Measurements from ENCODE around the gene BMP6. TPM values are rescaled to one million over a fixed set of nuclear protein-coding genes. Genes with fewer than 3 reads are reported as not detected.

Gene BMP6
- total and polyA plus RNA-seq, 3 experiments from 2014 or later, result not detected

DNA sequence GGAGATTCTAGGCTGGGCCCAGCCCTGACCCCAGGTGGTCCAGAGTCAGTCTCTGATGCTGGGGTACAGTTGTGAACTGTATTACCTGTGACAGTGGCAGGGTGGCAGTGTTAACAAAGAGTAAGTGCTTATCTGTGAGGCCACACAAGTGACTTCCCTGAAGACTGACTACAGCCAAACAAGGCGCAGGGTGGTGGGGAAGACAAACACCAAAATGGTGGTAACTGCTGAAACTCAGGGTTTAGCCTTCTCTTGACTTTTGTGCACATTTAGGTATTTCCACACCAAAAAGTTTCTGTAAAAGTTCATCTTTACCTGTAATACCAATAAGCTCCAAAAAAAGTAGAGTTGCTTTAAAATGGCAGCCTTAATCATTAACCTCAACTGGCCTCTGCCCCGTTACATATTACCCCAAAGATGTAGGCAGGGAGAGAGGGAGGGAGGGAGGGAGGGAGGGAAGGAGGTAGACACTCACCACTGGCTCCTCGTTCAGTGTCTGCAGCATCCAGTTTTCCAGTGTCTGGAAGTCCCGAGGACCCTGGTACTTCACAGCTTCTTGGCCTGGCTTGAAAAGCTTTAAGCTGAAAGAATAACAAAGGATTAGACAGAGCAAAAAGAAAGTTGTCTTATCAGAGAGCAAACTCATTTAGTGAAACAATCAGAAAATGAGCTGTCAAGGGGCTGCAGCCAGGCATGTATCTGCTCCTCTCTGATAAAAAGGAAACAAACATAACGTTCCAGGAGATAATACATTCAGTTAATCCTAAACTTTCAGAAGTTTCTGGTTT, 173.4 kb downstream of the BMP6 start:
- CTCF ChIA-PET, result interaction anchor here (0.9 kb wide), 1 partner anchor 320 kb away, joined by 4 read pairs; no protein-coding TSS in a partner anchor
- no peaks in the 10 kb centered on the region for H3K9me3 Mint-ChIP-seq
- peaks cover 0 to 2% of the 10 kb centered on the region in 2 donors for H3K27me3 Mint-ChIP-seq
- no peak overlapping the region for H3K27ac ChIP-seq (ENCODE audit: low read depth, low read length)
- H3K4me1 Mint-ChIP-seq, result no peaks in the 10 kb centered on the region
- H3K4me3 Mint-ChIP-seq, result no peak overlapping the region
- POLR2A ChIA-PET, result no interaction called here
- DNase-seq, result no peak
- H3K4me3 ChIP-seq (ENCODE audit: low read length), result no peak overlapping the region
- no peak overlapping the region for H3K27ac Mint-ChIP-seq
- H3K36me3 ChIP-seq (ENCODE audit: insufficient read depth, low read length), result peaks cover 15% of the 10 kb centered on the region
- no peaks in the 10 kb centered on the region for H3K9me3 ChIP-seq (ENCODE audit: low read length)
- no peaks in the 10 kb centered on the region for H3K27me3 ChIP-seq (ENCODE audit: insufficient read depth, low read length, poor library complexity, severe bottlenecking)
- peaks cover 0 to 90% (median 28%) of the 10 kb centered on the region in 3 donors for H3K36me3 Mint-ChIP-seq
- no peaks in the 10 kb centered on the region for H3K4me1 ChIP-seq (ENCODE audit: insufficient read depth, low read length)

DNA sequence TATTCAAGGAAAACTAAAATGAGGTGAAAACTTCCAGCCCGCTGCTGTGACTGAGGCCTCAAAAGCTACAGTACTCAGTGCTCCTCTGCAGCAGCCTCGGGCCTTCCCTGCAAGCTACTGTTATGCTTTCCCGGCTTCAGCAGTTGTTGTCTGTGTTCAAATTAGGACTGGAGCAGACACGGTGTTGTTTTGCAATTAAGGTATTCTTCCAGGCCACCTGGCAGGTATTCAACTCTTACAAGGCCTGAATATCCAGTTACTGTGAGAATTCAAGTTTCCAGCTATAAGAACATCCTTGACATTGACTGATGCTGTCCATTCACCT, 174.0 kb downstream of the BMP6 start:
- Histone ChIP-seq H3K4me3 (ENCODE audit: low read length) (no peak overlapping the region), H3K4me1 (ENCODE audit: insufficient read depth, low read length) (no peaks in the 10 kb centered on the region), H3K27me3 (ENCODE audit: insufficient read depth, low read length, poor library complexity, severe bottlenecking) (no peaks in the 10 kb centered on the region), H3K36me3 (ENCODE audit: insufficient read depth, low read length) (peaks cover 15% of the 10 kb centered on the region), H3K27ac (ENCODE audit: low read depth, low read length) (no peak overlapping the region), H3K9me3 (ENCODE audit: low read length) (no peaks in the 10 kb centered on the region)
- Mint-ChIP-seq H3K9me3 (no peaks in the 10 kb centered on the region), H3K4me3 (no peak overlapping the region), H3K27me3 (peaks cover 0 to 2% of the 10 kb centered on the region in 2 donors), H3K27ac (no peak overlapping the region), H3K36me3 (peaks cover 0 to 89% (median 31%) of the 10 kb centered on the region in 3 donors), H3K4me1 (peaks cover 0 to under 1% (median 0%) of the 10 kb centered on the region in 3 donors)
- ChIA-PET POLR2A (no interaction called here), CTCF (interaction anchor here (0.9 kb wide), 1 partner anchor 319 kb away, joined by 4 read pairs; no protein-coding TSS in a partner anchor)
- no peak for DNase-seq

DNA sequence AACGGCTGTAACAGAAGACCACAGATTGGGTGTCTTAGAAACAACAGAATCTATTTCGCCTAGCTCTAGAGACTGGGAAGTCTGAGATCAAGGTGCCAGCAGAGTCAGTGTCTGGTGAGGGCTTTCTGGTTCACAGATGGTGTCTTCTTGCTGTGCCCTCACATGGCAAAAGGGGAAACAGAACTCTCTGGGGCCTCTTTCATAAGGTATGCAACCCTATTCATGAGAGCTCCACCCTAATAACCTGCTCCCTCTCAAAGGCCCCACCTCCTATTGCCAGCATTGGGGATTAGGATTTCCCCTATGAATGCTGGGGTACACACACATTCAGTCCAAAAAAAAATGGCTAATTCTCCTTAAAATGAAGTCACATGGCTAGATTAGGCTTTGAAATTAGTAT, 174.7 kb downstream of the BMP6 start:
- ChIA-PET CTCF (no interaction called here), POLR2A (no interaction called here)
- H3K4me3 ChIP-seq (ENCODE audit: low read length), result no peak overlapping the region
- no peak overlapping the region for H3K27ac Mint-ChIP-seq
- H3K27me3 Mint-ChIP-seq, result peaks cover 0 to 2% of the 10 kb centered on the region in 2 donors
- H3K27me3 ChIP-seq (ENCODE audit: insufficient read depth, low read length, poor library complexity, severe bottlenecking), result no peaks in the 10 kb centered on the region
- no peaks in the 10 kb centered on the region for H3K9me3 Mint-ChIP-seq
- peaks cover 0 to 4% (median 0%) of the 10 kb centered on the region in 3 donors for H3K4me1 Mint-ChIP-seq
- peaks cover 15% of the 10 kb centered on the region for H3K36me3 ChIP-seq (ENCODE audit: insufficient read depth, low read length)
- no peaks in the 10 kb centered on the region for H3K4me1 ChIP-seq (ENCODE audit: insufficient read depth, low read length)
- peaks cover 0 to 85% (median 33%) of the 10 kb centered on the region in 3 donors for H3K36me3 Mint-ChIP-seq
- H3K27ac ChIP-seq (ENCODE audit: low read depth, low read length), result no peak overlapping the region
- no peaks in the 10 kb centered on the region for H3K9me3 ChIP-seq (ENCODE audit: low read length)
- no peak overlapping the region for H3K4me3 Mint-ChIP-seq
- DNase-seq, result no peak

DNA sequence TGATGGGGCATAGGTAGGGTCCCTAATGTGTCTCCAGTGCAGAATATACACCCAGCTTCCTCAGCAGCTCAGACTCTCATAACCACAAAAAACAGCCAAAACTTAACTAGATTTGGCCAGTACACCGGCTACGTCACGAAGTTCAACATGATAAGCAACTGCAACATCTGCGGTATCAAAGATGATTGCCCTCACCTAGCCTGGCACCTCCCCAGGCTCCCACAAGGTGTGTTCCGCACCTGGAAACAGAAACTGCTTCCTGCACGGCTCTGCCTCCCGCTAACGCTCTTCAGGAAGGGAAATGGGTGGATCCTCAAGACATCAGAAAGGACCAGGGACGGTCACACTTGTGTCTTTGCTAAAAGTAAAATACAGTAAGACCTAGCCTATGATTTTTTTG, 175.2 kb downstream of the BMP6 start:
- Mint-ChIP-seq H3K36me3 (peaks cover 0 to 82% (median 29%) of the 10 kb centered on the region in 3 donors), H3K27me3 (peaks cover 0 to 2% of the 10 kb centered on the region in 2 donors), H3K27ac (peak overlapping the region in 1 of 8 donors; percentile 13), H3K4me3 (no peak overlapping the region), H3K4me1 (peaks cover 0 to 4% (median 0%) of the 10 kb centered on the region in 3 donors), H3K9me3 (no peaks in the 10 kb centered on the region)
- POLR2A ChIA-PET, result no interaction called here
- Histone ChIP-seq H3K27me3 (ENCODE audit: insufficient read depth, low read length, poor library complexity, severe bottlenecking) (no peaks in the 10 kb centered on the region), H3K36me3 (ENCODE audit: insufficient read depth, low read length) (peaks cover 15% of the 10 kb centered on the region), H3K4me3 (ENCODE audit: low read length) (no peak overlapping the region), H3K9me3 (ENCODE audit: low read length) (no peaks in the 10 kb centered on the region), H3K4me1 (ENCODE audit: insufficient read depth, low read length) (no peaks in the 10 kb centered on the region), H3K27ac (ENCODE audit: low read depth, low read length) (no peak overlapping the region)
- CTCF ChIA-PET, result no interaction called here
- no peak for DNase-seq

DNA sequence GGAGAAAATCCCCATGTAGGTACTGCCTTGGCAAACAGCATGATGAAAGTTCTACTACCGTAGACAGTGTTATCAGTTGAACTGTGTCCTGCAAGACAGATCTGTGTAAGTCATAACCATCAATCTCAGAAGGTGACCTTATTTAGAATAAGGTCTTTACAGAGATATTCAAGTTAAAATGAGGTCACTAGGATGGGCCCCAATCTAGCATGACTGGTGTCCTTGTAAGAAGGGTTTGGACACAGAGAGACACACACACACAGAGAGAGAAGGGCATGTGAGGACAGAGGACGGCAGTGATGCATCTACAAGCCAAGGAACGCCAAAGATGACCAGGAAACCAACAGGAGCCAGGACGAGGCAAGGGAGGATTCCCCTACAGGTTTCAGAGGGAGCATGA, 175.9 kb downstream of the BMP6 start:
- Mint-ChIP-seq H3K27me3 (peaks cover 0 to 2% of the 10 kb centered on the region in 2 donors), H3K27ac (peak overlapping the region in 1 of 8 donors; percentile 2), H3K4me1 (peaks cover 0 to 8% (median 1%) of the 10 kb centered on the region in 3 donors), H3K36me3 (peaks cover 0 to 74% (median 28%) of the 10 kb centered on the region in 3 donors), H3K4me3 (no peak overlapping the region), H3K9me3 (no peaks in the 10 kb centered on the region)
- peaks cover 12% of the 10 kb centered on the region for H3K36me3 ChIP-seq (ENCODE audit: insufficient read depth, low read length)
- POLR2A ChIA-PET, result no interaction called here
- CTCF ChIA-PET, result no interaction called here
- H3K27me3 ChIP-seq (ENCODE audit: insufficient read depth, low read length, poor library complexity, severe bottlenecking), result no peaks in the 10 kb centered on the region
- no peak for DNase-seq
- no peaks in the 10 kb centered on the region for H3K9me3 ChIP-seq (ENCODE audit: low read length)
- no peak overlapping the region for H3K27ac ChIP-seq (ENCODE audit: low read depth, low read length)
- H3K4me3 ChIP-seq (ENCODE audit: low read length), result no peak overlapping the region
- H3K4me1 ChIP-seq (ENCODE audit: insufficient read depth, low read length), result no peaks in the 10 kb centered on the region

DNA sequence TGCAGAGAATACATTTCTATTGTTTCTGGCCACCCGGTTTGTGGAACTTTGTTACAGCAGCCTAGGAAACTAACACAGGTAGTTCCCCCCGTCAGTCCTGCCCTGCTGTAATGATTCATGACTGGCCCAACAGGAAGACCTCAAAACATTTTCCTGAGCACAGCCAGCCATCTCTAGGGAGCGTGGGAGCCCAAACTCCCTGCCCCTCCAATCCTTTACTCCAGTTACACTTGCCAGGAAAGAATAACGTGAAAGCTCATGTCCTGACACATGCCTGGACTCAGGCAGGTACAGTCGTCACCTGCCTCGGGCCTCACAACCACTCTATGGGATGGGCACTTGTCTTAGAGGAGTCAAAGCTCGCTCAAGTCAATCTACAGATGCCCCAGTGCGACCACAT, 176.3 kb downstream of the BMP6 start:
- peaks cover 0 to 2% of the 10 kb centered on the region in 2 donors for H3K27me3 Mint-ChIP-seq
- H3K4me1 ChIP-seq (ENCODE audit: insufficient read depth, low read length), result no peaks in the 10 kb centered on the region
- H3K27me3 ChIP-seq (ENCODE audit: insufficient read depth, low read length, poor library complexity, severe bottlenecking), result no peaks in the 10 kb centered on the region
- no peak overlapping the region for H3K27ac ChIP-seq (ENCODE audit: low read depth, low read length)
- no peak overlapping the region for H3K27ac Mint-ChIP-seq
- no peaks in the 10 kb centered on the region for H3K9me3 Mint-ChIP-seq
- peaks cover 12% of the 10 kb centered on the region for H3K36me3 ChIP-seq (ENCODE audit: insufficient read depth, low read length)
- H3K4me3 Mint-ChIP-seq, result no peak overlapping the region
- H3K36me3 Mint-ChIP-seq, result peaks cover 0 to 72% (median 28%) of the 10 kb centered on the region in 3 donors
- ChIA-PET CTCF (no interaction called here), POLR2A (no interaction called here)
- H3K9me3 ChIP-seq (ENCODE audit: low read length), result no peaks in the 10 kb centered on the region
- H3K4me1 Mint-ChIP-seq, result peaks cover 0 to 8% (median 2%) of the 10 kb centered on the region in 3 donors
- H3K4me3 ChIP-seq (ENCODE audit: low read length), result no peak overlapping the region
- no peak for DNase-seq

DNA sequence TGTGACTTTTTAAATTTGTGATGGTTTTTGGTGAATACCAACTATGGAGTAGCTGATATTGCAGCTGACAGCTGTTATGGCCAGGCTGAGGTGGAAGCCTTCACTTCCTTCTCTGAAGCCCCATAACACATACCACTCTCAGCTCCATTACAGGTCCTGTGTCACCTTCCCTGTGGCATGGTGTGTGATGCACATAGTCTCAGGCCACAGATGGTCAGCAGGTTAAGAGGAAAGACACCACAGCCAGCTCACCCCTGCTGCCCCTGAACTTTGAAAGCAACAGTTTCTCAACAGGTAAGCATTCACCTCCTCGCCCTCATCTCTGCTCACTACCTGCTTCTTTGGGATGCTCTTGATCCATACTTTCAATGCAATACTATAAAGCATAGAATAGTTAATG, 177.0 kb downstream of the BMP6 start:
- no peaks in the 10 kb centered on the region for H3K9me3 ChIP-seq (ENCODE audit: low read length)
- no peak for DNase-seq
- ChIA-PET CTCF (no interaction called here), POLR2A (no interaction called here)
- Mint-ChIP-seq H3K36me3 (peaks cover 0 to 66% (median 22%) of the 10 kb centered on the region in 3 donors), H3K27ac (peak overlapping the region in 1 of 8 donors; percentile 8), H3K9me3 (no peaks in the 10 kb centered on the region), H3K4me3 (no peak overlapping the region), H3K4me1 (peaks cover 0 to 8% (median 4%) of the 10 kb centered on the region in 3 donors), H3K27me3 (peaks cover 0 to 2% of the 10 kb centered on the region in 2 donors)
- no peak overlapping the region for H3K27ac ChIP-seq (ENCODE audit: low read depth, low read length)
- no peaks in the 10 kb centered on the region for H3K4me1 ChIP-seq (ENCODE audit: insufficient read depth, low read length)
- no peak overlapping the region for H3K4me3 ChIP-seq (ENCODE audit: low read length)
- peaks cover 12% of the 10 kb centered on the region for H3K36me3 ChIP-seq (ENCODE audit: insufficient read depth, low read length)
- no peaks in the 10 kb centered on the region for H3K27me3 ChIP-seq (ENCODE audit: insufficient read depth, low read length, poor library complexity, severe bottlenecking)

DNA sequence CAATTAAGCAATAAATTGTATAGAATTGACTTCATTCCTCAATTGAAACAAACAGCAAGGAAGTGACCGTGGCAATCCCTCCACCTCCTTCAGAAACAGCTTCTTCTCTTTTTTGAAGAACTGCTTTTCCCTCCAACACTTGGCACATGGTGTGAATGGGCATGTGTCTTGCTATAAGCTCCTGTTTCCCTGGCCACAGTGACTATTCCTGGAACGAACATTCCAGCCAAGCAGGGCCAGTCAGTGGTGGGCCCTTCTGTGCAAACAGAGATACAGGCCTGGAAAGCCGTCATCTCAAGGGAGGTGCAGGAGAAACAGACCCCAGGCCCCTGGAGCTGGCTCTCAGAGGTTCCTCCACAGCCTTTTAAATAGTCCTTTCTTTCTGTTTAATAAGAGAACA, 177.8 kb downstream of the BMP6 start:
- no peaks in the 10 kb centered on the region for H3K9me3 Mint-ChIP-seq
- Histone ChIP-seq H3K27ac (ENCODE audit: low read depth, low read length) (no peak overlapping the region), H3K27me3 (ENCODE audit: insufficient read depth, low read length, poor library complexity, severe bottlenecking) (no peaks in the 10 kb centered on the region), H3K4me1 (ENCODE audit: insufficient read depth, low read length) (no peaks in the 10 kb centered on the region), H3K36me3 (ENCODE audit: insufficient read depth, low read length) (peaks cover 12% of the 10 kb centered on the region), H3K9me3 (ENCODE audit: low read length) (no peaks in the 10 kb centered on the region), H3K4me3 (ENCODE audit: low read length) (no peak overlapping the region)
- H3K27me3 Mint-ChIP-seq, result peaks cover 0 to 2% of the 10 kb centered on the region in 2 donors
- POLR2A ChIA-PET, result no interaction called here
- peak overlapping the region in 1 of 8 donors; percentile 17 for H3K27ac Mint-ChIP-seq
- peaks cover 2 to 8% (median 4%) of the 10 kb centered on the region in 3 donors for H3K4me1 Mint-ChIP-seq
- no peak overlapping the region for H3K4me3 Mint-ChIP-seq
- DNase-seq, result no peak
- CTCF ChIA-PET, result no interaction called here
- H3K36me3 Mint-ChIP-seq, result peaks cover 0 to 58% (median 18%) of the 10 kb centered on the region in 3 donors

All from CD8-positive, alpha-beta memory T cell (primary cell).